HG02973 (cell line): ENCODE results near the gene KCMF1.

Experiments
- ATAC-seq: cut with Tn5 transposase; IDR thresholded peaks from one replicate; pipeline ENCODE4 v1.9.1; 2021; ENCODE audit warnings: moderate library complexity; ENCODE audit not compliant: unreplicated experiment

Gene KCMF1

GRCh38 chr2:85076618-85077274, 105.8 kb downstream of the KCMF1 start:
- ATAC-seq, result no peak

- ATAC-seq, result no peak
Measured at GRCh38 chr2:85077859-85078419, 107.0 kb downstream of the KCMF1 start.

- ATAC-seq, result no peak
Measured at GRCh38 chr2:85078536-85078935, 107.6 kb downstream of the KCMF1 start.

GRCh38 chr2:85083092-85083491, 112.1 kb downstream of the KCMF1 start:
- no peak for ATAC-seq

GRCh38 chr2:85085563-85085962, 114.6 kb downstream of the KCMF1 start:
- ATAC-seq, result no peak

- ATAC-seq, result no peak
Measured at GRCh38 chr2:85087541-85087940, 116.6 kb downstream of the KCMF1 start.

GRCh38 chr2:85088921-85089320, 118.0 kb downstream of the KCMF1 start:
- no peak for ATAC-seq

GRCh38 chr2:85089585-85089984, 118.6 kb downstream of the KCMF1 start:
- ATAC-seq, result no peak

- no peak for ATAC-seq
Measured at GRCh38 chr2:85091838-85092237, 120.9 kb downstream of the KCMF1 start.

GRCh38 chr2:85095094-85095493, 124.1 kb downstream of the KCMF1 start:
- no peak for ATAC-seq

GRCh38 chr2:85096616-85097015, 125.7 kb downstream of the KCMF1 start:
- ATAC-seq, result no peak

- ATAC-seq, result no peak
Measured at GRCh38 chr2:85104228-85104627, 133.3 kb downstream of the KCMF1 start.

- no peak for ATAC-seq
Measured at GRCh38 chr2:85106489-85107180, 135.7 kb downstream of the KCMF1 start.
